Endothelial cell of umbilical vein (primary cell): ENCODE measurements around the gene DCPS. TPM values are rescaled to one million over a fixed set of nuclear protein-coding genes. Genes with fewer than 3 reads are reported as not detected.

Experiments
- BruUV-seq: library from RNA; stranded (reverse); fragments of 400-500 nt; replicated peaks from 2 replicates; lab custom pipeline; 2021; lab: Mats Ljungman, UMichigan
- CTCF ChIA-PET: fragments of 300-600, 350-600 bp; sonication (Branson Sonifier 250); formaldehyde crosslinking; loops from one replicate; lab custom pipeline; 2021; ENCODE audit warnings: antibody characterized with exemption, inconsistent platforms; lab: Charles Lee
- POLR2A ChIA-PET: fragments of 300-600, 350-600 bp; sonication (Branson Sonifier 250); formaldehyde crosslinking; loops from one replicate; lab custom pipeline; 2021; ENCODE audit warnings: antibody characterized with exemption, inconsistent platforms; lab: Charles Lee
- DNase-seq: peaks from one replicate; pipeline ENCODE4 v3.0.0-alpha.2; 2011; ENCODE audit warnings: low read depth, low spot score
- FAIRE-seq: peaks from 2 replicates; lab custom pipeline; 2011; peaks lifted over from hg19 to GRCh38; lab: Jason Lieb, UNC
- H2AFZ ChIP-seq: 2 replicates; pipeline ENCODE4 v1.6.0; 2012; ENCODE audit warnings: low read depth, low read length, control low read depth, inconsistent platforms
- H3K27ac ChIP-seq: 2 replicates; pipeline ENCODE4 v1.5.1; 2011; ENCODE audit warnings: low read depth, mild to moderate bottlenecking, control low read depth, low read length, moderate library complexity; ENCODE audit not compliant: insufficient read depth
- H3K27me3 ChIP-seq, 2 experiments: 2 replicates each; pipeline versions ENCODE4 v1.6.0 to v1.6.1; 2011; ENCODE audit warnings: low read length in 2 of 2, mixed read lengths in 1 of 2; ENCODE audit not compliant: control insufficient read depth in 2 of 2, insufficient read depth in 2 of 2
- H3K36me3 ChIP-seq, 2 experiments: 2 replicates in 1 of 2; 3 replicates in 1 of 2; pipeline ENCODE4 v1.5.1; 2011; ENCODE audit warnings: low read length in 2 of 2, mild to moderate bottlenecking in 1 of 2, moderate library complexity in 1 of 2; ENCODE audit not compliant: control insufficient read depth in 2 of 2, insufficient read depth in 2 of 2; ENCODE audit errors: extremely low read depth in 1 of 2
- H3K4me1 ChIP-seq: 3 replicates; pipeline ENCODE4 v1.5.1; 2011; ENCODE audit warnings: mild to moderate bottlenecking, low read length; ENCODE audit not compliant: control insufficient read depth, insufficient read depth; ENCODE audit errors: extremely low read depth
- H3K4me2 ChIP-seq: 2 replicates; pipeline ENCODE4 v1.6.1; 2011; ENCODE audit warnings: low read length, control low read depth, mixed read lengths; ENCODE audit not compliant: insufficient read depth
- H3K4me3 ChIP-seq, 3 experiments: fragments of 200-600 bp in 1 of 3; sonication (generic), shearing (Covaris generic) in 1 of 3; replicated peaks in 1 of 3; 2 replicates each; pipeline ENCODE4 v1.5.1; 2011 to 2016; ENCODE audit warnings: control low read depth in 3 of 3, low read length in 3 of 3, mild to moderate bottlenecking in 2 of 3, inconsistent platforms in 1 of 3, low read depth in 1 of 3, moderate library complexity in 1 of 3; ENCODE audit not compliant: insufficient read depth in 1 of 3
- H3K79me2 ChIP-seq: 2 replicates; pipeline ENCODE4 v1.6.0; 2012; ENCODE audit warnings: low read length, inconsistent platforms; ENCODE audit not compliant: control insufficient read depth, insufficient read depth
- H3K9ac ChIP-seq: replicated peaks from 2 replicates; pipeline ENCODE3; 2011; ENCODE audit warnings: low read length, control low read depth; ENCODE audit not compliant: insufficient read depth; ENCODE audit errors: extremely low read depth
- H3K9me1 ChIP-seq: replicated peaks from 3 replicates; pipeline ENCODE4 v1.6.0; 2011; ENCODE audit warnings: mild to moderate bottlenecking, low read length; ENCODE audit not compliant: control insufficient read depth, insufficient read depth; ENCODE audit errors: extremely low read depth
- H3K9me3 ChIP-seq: replicated peaks from 2 replicates; pipeline ENCODE4 v1.5.1; 2012; ENCODE audit warnings: low read length, inconsistent platforms; ENCODE audit not compliant: control insufficient read depth, insufficient read depth
- H4K20me1 ChIP-seq: replicated peaks from 2 replicates; pipeline ENCODE3; 2011; ENCODE audit warnings: mild to moderate bottlenecking, low read length; ENCODE audit not compliant: control insufficient read depth, insufficient read depth; ENCODE audit errors: extremely low read depth
- CTCF ChIP-seq, 2 donors: IDR thresholded peaks; 1 replicate in 1 of 2; 2 replicates in 1 of 2; pipeline ENCODE4 v1.5.1; 2011; ENCODE audit warnings: low read length in 2 of 2, mild to moderate bottlenecking in 2 of 2, moderate library complexity in 2 of 2, control low read depth in 1 of 2, inconsistent platforms in 1 of 2, low read depth in 1 of 2; ENCODE audit not compliant: insufficient read depth in 1 of 2; ENCODE audit errors: extremely low read depth in 1 of 2
- EZH2 ChIP-seq: IDR thresholded peaks from 2 replicates; pipeline ENCODE4 v1.6.1; 2012; ENCODE audit warnings: borderline replicate concordance, low read depth, mild to moderate bottlenecking, moderate library complexity, low read length, inconsistent platforms; ENCODE audit not compliant: severe bottlenecking
- FOS ChIP-seq: IDR thresholded peaks from 2 replicates; pipeline ENCODE4 v1.6.1; 2011; ENCODE audit warnings: mild to moderate bottlenecking, low read length, moderate library complexity, borderline replicate concordance; ENCODE audit not compliant: insufficient read depth
- GATA2 ChIP-seq: IDR thresholded peaks from 2 replicates; pipeline ENCODE4 v1.7.0; 2011; ENCODE audit warnings: low read depth, mild to moderate bottlenecking, moderate library complexity, mixed read lengths, low read length; ENCODE audit not compliant: insufficient read length, insufficient read depth
- JUN ChIP-seq: IDR thresholded peaks from 2 replicates; pipeline ENCODE4 v1.6.1; 2011; ENCODE audit warnings: borderline replicate concordance, low read depth; ENCODE audit not compliant: insufficient read length, insufficient read depth
- MAX ChIP-seq: IDR thresholded peaks from 2 replicates; pipeline ENCODE4 v1.6.1; 2011; ENCODE audit not compliant: insufficient read depth, insufficient read length
- MYC ChIP-seq: IDR thresholded peaks from one replicate; pipeline ENCODE4 v1.6.1; 2011; ENCODE audit warnings: mild to moderate bottlenecking, low read depth, low read length
- POLR2A ChIP-seq: IDR thresholded peaks from 2 replicates; pipeline ENCODE4 v1.6.1; 2012; ENCODE audit warnings: low read depth, mild to moderate bottlenecking, control low read depth, low read length
- POLR2AphosphoS5 ChIP-seq: IDR thresholded peaks from 2 replicates; pipeline ENCODE4 v1.6.1; 2012; ENCODE audit warnings: low read depth, mild to moderate bottlenecking, control low read depth, low read length, moderate library complexity; ENCODE audit not compliant: insufficient read depth
- dilution Hi-C: fragments of 300-500 bp; cut with MboI; formaldehyde crosslinking; loops from one replicate; pipeline ENCODE4 v1.15.0; 2019; ENCODE audit warnings: low sequenced_read_pairs; ENCODE audit not compliant: extremely low pct_ligation_motif_present
- intact Hi-C: fragments of 100-400 bp; cut with micrococcal nuclease; formaldehyde crosslinking; loops from one replicate; pipeline ENCODE4 v1.10.0; 2022
- polyA plus RNA-seq, 4 experiments: library from polyadenylated mRNA; depleted of rRNA in 3 of 4; stranded (reverse) in 3 of 4; unstranded in 1 of 4; fragments of >200 nt; gene quantifications; 2 replicates each; pipeline versions ENCODE4 v1.2.1 to v1.2.3, GENCODE V29; 2011 to 2012; ENCODE audit warnings: missing spikeins in 1 of 4
- total RNA-seq: library from RNA; stranded (reverse); gene quantifications from 2 replicates; pipeline ENCODE4 v1.2.3, GENCODE V29; 2021

DCPS gene
- total and polyA plus RNA-seq, 2 donors (not counting 3 experiments of a cell fraction or from before 2014, with no cell fraction given) = 19.6 to 36.0 TPM

GRCh38 chr11:126297004-126297403, 6.9 kb upstream of the DCPS start:
- ChIA-PET CTCF (no interaction called here), POLR2A (no interaction called here)
- dilution Hi-C loops = no loop called here
- H3K36me3 ChIP-seq = peaks cover 2 to 11% of the 10 kb centered on the region in 2 experiments
- H4K20me1 ChIP-seq = no peaks in the 10 kb centered on the region
- DNase-seq (no peak), FAIRE-seq (no peak)
- H3K27ac ChIP-seq = no peak overlapping the region
- no peaks in the 10 kb centered on the region for H3K4me1 ChIP-seq
- H3K9me3 ChIP-seq = no peaks in the 10 kb centered on the region
- TF ChIP-seq MAX (no peak), FOS (no peak), JUN (no peak), MYC (no peak)
- no peak overlapping the region for H3K4me2 ChIP-seq
- H3K27me3 ChIP-seq = no peaks in the 10 kb centered on the region
- no TSS peak for BruUV-seq
- no peaks in the 10 kb centered on the region for H3K79me2 ChIP-seq
- no peak overlapping the region for H3K4me3 ChIP-seq
- no peak overlapping the region for H3K9ac ChIP-seq
- H2AFZ ChIP-seq = no peak overlapping the region
- intact Hi-C loops = no loop called here
- no peaks in the 10 kb centered on the region for H3K9me1 ChIP-seq

- peak overlapping the region; percentile 26 for H2AFZ ChIP-seq
- no peaks in the 10 kb centered on the region for H3K36me3 ChIP-seq
- dilution Hi-C loops = no loop called here
- no peaks in the 10 kb centered on the region for H4K20me1 ChIP-seq
- intact Hi-C loops = loop anchor here (1.0 to 5.0 kb wide), 5 partner anchors 21 to 382 kb away; partner anchors contain the start of genes FAM118B, RPUSD4, SRPRA and TIRAP
- H3K4me3 ChIP-seq = peak overlapping the region in 2 of 3 experiments; percentile 35 to 74
- H3K9me3 ChIP-seq = no peaks in the 10 kb centered on the region
- H3K9ac ChIP-seq = peak overlapping the region; percentile 83
- FAIRE-seq = no peak
- no peak overlapping the region for H3K27ac ChIP-seq
- H3K9me1 ChIP-seq = no peaks in the 10 kb centered on the region
- BruUV-seq = TSS peak; percentile 47
- no peaks in the 10 kb centered on the region for H3K4me1 ChIP-seq
- POLR2A ChIA-PET = interaction anchor here (0.7 to 1.0 kb wide), 2 partner anchors 24 to 36 kb away, joined by 3 to 4 read pairs; partner anchors contain the start of genes FOXRED1 and SRPRA
- CTCF ChIA-PET = interaction anchor here (1.0 to 10.7 kb wide), 5 partner anchors 51 to 1853 kb away, joined by 3 to 437 read pairs (median 4); partner anchors contain the start of gene ST3GAL4
- H3K79me2 ChIP-seq = no peaks in the 10 kb centered on the region
- DNase-seq = no peak
- TF ChIP-seq MAX (no peak), MYC (no peak), CTCF (IDR thresholded peaks at IDR 0.05; ENCODE audit: extremely low read depth in 1 of 2, insufficient read depth in 1 of 2, low read depth in 1 of 2, low read length in 2 of 2) (no peak), POLR2A (no peak), FOS (no peak), GATA2 (no peak), POLR2AphosphoS5 (no peak), EZH2 (no peak), JUN (no peak)
- H3K27me3 ChIP-seq = no peaks in the 10 kb centered on the region
- H3K4me2 ChIP-seq = peak overlapping the region; percentile 53
Observed at GRCh38 chr11:126304457-126305075, 706 bp downstream of the DCPS start.
